Liver (tissue), 9 donors: ENCODE results near the gene SOX6. TPM values are rescaled to one million over a fixed set of nuclear protein-coding genes. Genes with fewer than 3 reads are reported as not detected.

Experiments
- DNase-seq: peaks from one replicate; pipeline ENCODE4 v3.0.0-alpha.2; 2017; ENCODE audit warnings: low spot score
- H3K27ac ChIP-seq, 2 donors: one replicate each; pipeline ENCODE4 v1.7.0; 2013; ENCODE audit warnings: inconsistent platforms in 2 of 2, low read length in 2 of 2, control low read depth in 1 of 2, low read depth in 1 of 2, mild to moderate bottlenecking in 1 of 2
- H3K27me3 ChIP-seq, 4 donors: one replicate each; pipeline versions ENCODE4 v1.6.1 to v1.7.0; 2013; ENCODE audit warnings: low read length in 3 of 4, inconsistent platforms in 1 of 4, mild to moderate bottlenecking in 1 of 4, moderate library complexity in 1 of 4; ENCODE audit not compliant: control insufficient read depth in 4 of 4, insufficient read depth in 4 of 4
- H3K36me3 ChIP-seq, 4 donors: one replicate each; pipeline versions ENCODE4 v1.6.1 to v1.7.0; 2013; ENCODE audit warnings: low read length in 3 of 4, mild to moderate bottlenecking in 3 of 4, low read depth in 1 of 4, moderate library complexity in 1 of 4; ENCODE audit not compliant: control insufficient read depth in 4 of 4, insufficient read depth in 3 of 4
- H3K4me1 ChIP-seq, 4 donors: one replicate each; pipeline versions ENCODE4 v1.6.1 to v1.7.0; 2013; ENCODE audit warnings: low read length in 3 of 4, mild to moderate bottlenecking in 3 of 4, moderate library complexity in 1 of 4; ENCODE audit not compliant: control insufficient read depth in 4 of 4, insufficient read depth in 4 of 4
- H3K4me3 ChIP-seq, 3 donors: one replicate each; pipeline versions ENCODE4 v1.6.1 to v1.7.0; 2013; ENCODE audit warnings: low read length in 3 of 3, control low read depth in 1 of 3, low read depth in 1 of 3, mild to moderate bottlenecking in 1 of 3
- H3K9ac ChIP-seq, 2 donors: one replicate each; pipeline ENCODE4 v1.7.0; 2013; ENCODE audit warnings: low read length in 2 of 2, mild to moderate bottlenecking in 2 of 2, moderate library complexity in 2 of 2, control low read depth in 1 of 2, low read depth in 1 of 2
- H3K9me3 ChIP-seq, 4 donors: one replicate each; pipeline versions ENCODE4 v1.6.1 to v1.7.0; 2013; ENCODE audit warnings: low read length in 3 of 4; ENCODE audit not compliant: control insufficient read depth in 4 of 4
- ATF3 ChIP-seq: IDR thresholded peaks from 2 replicates; pipeline ENCODE4 v1.6.1; 2016; ENCODE audit warnings: antibody characterized with exemption
- EGR1 ChIP-seq, 2 donors: IDR thresholded peaks; 2 replicates each; pipeline ENCODE4 v1.6.1; 2016 to 2018; ENCODE audit warnings: antibody characterized with exemption in 2 of 2, low read depth in 2 of 2
- FOXA2 ChIP-seq: IDR thresholded peaks from 2 replicates; pipeline ENCODE4 v1.6.1; 2016; ENCODE audit warnings: antibody characterized with exemption
- HNF4A ChIP-seq, 2 donors: conservative IDR thresholded peaks; 2 replicates each; pipeline ENCODE4 v1.6.1; 2016; ENCODE audit warnings: antibody characterized with exemption in 2 of 2, mild to moderate bottlenecking in 2 of 2
- HNF4G ChIP-seq: IDR thresholded peaks from 2 replicates; pipeline ENCODE4 v1.6.1; 2016; ENCODE audit warnings: antibody characterized with exemption
- JUND ChIP-seq, 2 donors: IDR thresholded peaks; 2 replicates each; pipeline ENCODE4 v1.6.1; 2016; ENCODE audit warnings: antibody characterized with exemption in 2 of 2
- MAX ChIP-seq: IDR thresholded peaks from 2 replicates; pipeline ENCODE4 v1.6.1; 2016; ENCODE audit warnings: antibody characterized with exemption
- NR2F2 ChIP-seq: IDR thresholded peaks from 2 replicates; pipeline ENCODE4 v1.6.1; 2016; ENCODE audit warnings: antibody characterized with exemption
- RAD21 ChIP-seq, 2 donors: IDR thresholded peaks; 2 replicates each; pipeline ENCODE4 v1.6.1; 2016; ENCODE audit warnings: antibody characterized with exemption in 2 of 2, mild to moderate bottlenecking in 2 of 2
- REST ChIP-seq: IDR thresholded peaks from 2 replicates; pipeline ENCODE4 v1.6.1; 2016; ENCODE audit warnings: antibody characterized with exemption, mild to moderate bottlenecking
- RXRA ChIP-seq, 2 donors: IDR thresholded peaks; 2 replicates each; pipeline ENCODE4 v1.6.1; 2017 to 2018; ENCODE audit warnings: antibody characterized with exemption in 2 of 2, mild to moderate bottlenecking in 1 of 2
- SP1 ChIP-seq: IDR thresholded peaks from 2 replicates; pipeline ENCODE4 v1.6.1; 2018; ENCODE audit warnings: antibody characterized with exemption, mild to moderate bottlenecking
- TAF1 ChIP-seq: conservative IDR thresholded peaks from 2 replicates; pipeline ENCODE4 v1.6.1; 2016; ENCODE audit warnings: antibody characterized with exemption, mild to moderate bottlenecking
- YY1 ChIP-seq: IDR thresholded peaks from 2 replicates; pipeline ENCODE4 v1.6.1; 2016; ENCODE audit warnings: antibody characterized with exemption, mild to moderate bottlenecking
- ZBTB33 ChIP-seq: IDR thresholded peaks from 2 replicates; pipeline ENCODE4 v1.6.1; 2016; ENCODE audit warnings: antibody characterized with exemption
- WGBS: extraction: QIAGEN DNeasy Blood & Tissue Kit; methylation state at CpG from one replicate; pipeline ENCODE4 v1.1.7; 2013; 5-methylcytosine and 5-hydroxymethylcytosine counted together
- polyA plus RNA-seq, 2 donors: library from polyadenylated mRNA; stranded (reverse) in 1 of 2; unstranded in 1 of 2; fragments of 200-250 nt in 1 of 2; fragments of >200 nt in 1 of 2; fragmentation: Nextera tagmentation in 1 of 2; extraction: Ambion mirVana in 1 of 2; gene quantifications; one replicate each; pipeline versions ENCODE4 v1.2.1 to v1.2.3, GENCODE V29; 2013 to 2015
- total RNA-seq, 2 donors: library from RNA; depleted of rRNA; stranded (reverse); fragments of >200 nt; gene quantifications; one replicate each; pipeline ENCODE4 v1.2.3, GENCODE V29; 2014
- TF ChIP-seq, protein P1 (sequence below): fragments of 150-350 bp; IDR thresholded peaks from 2 replicates; pipeline ENCODE4 v1.5.1; 2017; ENCODE audit warnings: improper control_type of control experiment, low read depth, low read length; ENCODE audit not compliant: missing input control
- donor health status: healthy.
- donor health status: healthy.
- donor health status: healthy.
- donor health status: healthy.
- donor health status: healthy.

Gene SOX6
- total and polyA plus RNA-seq, 4 donors: 2.4 to 111 (median 14.8) TPM

- Histone ChIP-seq H3K9ac (no peak overlapping the region), H3K27ac (peak overlapping the region in 1 of 2 donors; percentile 41), H3K4me1 (peaks cover 0 to 3% (median 0%) of the 10 kb centered on the region in 4 donors), H3K9me3 (no peaks in the 10 kb centered on the region), H3K4me3 (no peak overlapping the region), H3K27me3 (no peaks in the 10 kb centered on the region), H3K36me3 (peaks cover 0 to 2% (median 0%) of the 10 kb centered on the region in 4 donors)
- TF ChIP-seq HNF4A (conservative IDR thresholded peaks at IDR 0.05) (no peak), NR2F2 (peak; percentile 6), JUND (IDR thresholded peaks at IDR 0.05) (peak in 1 of 2 donors; percentile 41), FOXA2 (no peak), YY1 (peak; percentile 31), REST (peak; percentile 71), SP1 (peak; percentile 11)
- WGBS: 42% methylated on average over 4 of the region's 4 CpGs
- no peak for DNase-seq
Observed at GRCh38 chr11:16001899-16002426, 354.4 kb downstream of the SOX6 start.

DNA sequence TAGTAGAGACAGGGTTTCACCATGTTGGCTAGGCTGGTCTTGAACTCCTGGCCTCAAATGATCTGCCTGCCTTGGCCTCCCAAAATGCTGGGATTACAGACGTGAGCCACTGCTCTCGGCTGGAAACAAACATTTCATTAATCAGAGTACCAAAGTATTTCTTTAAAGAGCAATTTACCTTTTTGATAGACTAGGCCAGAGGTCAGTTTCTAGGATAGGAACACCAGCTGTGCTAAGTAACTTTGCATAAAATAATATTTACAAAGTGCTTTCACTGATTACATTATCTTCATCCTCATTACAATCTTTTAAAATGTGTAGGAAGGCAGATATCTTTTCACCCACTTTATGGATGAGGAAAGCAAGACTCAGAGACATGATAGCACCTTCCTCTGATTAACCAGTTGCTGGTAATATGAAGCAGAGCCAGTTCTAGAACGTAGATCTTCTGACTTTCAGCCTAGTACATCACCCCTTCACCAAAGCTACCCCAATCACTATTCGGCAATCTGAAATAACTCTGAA lies 355.2 kb downstream of the SOX6 start:
- Histone ChIP-seq H3K4me3 (no peak overlapping the region), H3K9ac (no peak overlapping the region), H3K4me1 (peaks cover 0 to 3% (median 0%) of the 10 kb centered on the region in 4 donors), H3K9me3 (no peaks in the 10 kb centered on the region), H3K27me3 (no peaks in the 10 kb centered on the region), H3K36me3 (no peaks in the 10 kb centered on the region), H3K27ac (peak overlapping the region; percentile 19 to 41)
- TF ChIP-seq RXRA (IDR thresholded peaks at IDR 0.05) (peak in 1 of 2 donors; percentile 32), HNF4A (conservative IDR thresholded peaks at IDR 0.05) (peak in 1 of 2 donors; percentile 16), EGR1 (IDR thresholded peaks at IDR 0.05; ENCODE audit: low read depth in 2 of 2) (no peak), MAX (no peak), SP1 (peak; percentile 28)
- DNase-seq: no peak
- WGBS: 63% methylated on average over 4 of the region's 4 CpGs

DNA sequence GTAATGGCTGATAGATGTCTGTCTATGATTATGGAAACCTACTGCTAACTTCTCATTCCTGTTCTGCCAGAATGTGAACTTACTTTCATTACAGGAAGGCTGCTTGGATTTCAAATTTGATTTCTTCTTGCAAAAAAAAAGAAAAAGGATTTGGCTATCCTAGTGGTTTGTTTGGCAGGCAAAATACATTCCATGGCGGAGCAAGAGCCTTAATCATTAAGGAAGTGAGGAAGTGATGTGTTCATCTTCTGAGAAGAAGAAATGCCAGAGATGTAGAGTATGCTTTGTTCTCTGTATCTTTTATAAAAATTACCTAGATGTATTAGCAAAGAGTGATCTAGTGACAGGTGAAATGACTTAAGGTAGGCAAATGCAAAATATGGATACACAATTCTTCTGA lies 356.3 kb downstream of the SOX6 start:
- WGBS: 89% methylated on average over 1 of the region's 1 CpG
- H3K27me3 ChIP-seq: no peaks in the 10 kb centered on the region
- no peak for TF ChIP-seq ZBTB33
- TF ChIP-seq MAX: no peak
- TF ChIP-seq TAF1: no peak
- no peak for TF ChIP-seq SP1
- TF ChIP-seq NR2F2: no peak
- no peak for TF ChIP-seq YY1
- no peak for TF ChIP-seq ATF3
- TF ChIP-seq RAD21 (IDR thresholded peaks at IDR 0.05): no peak
- TF ChIP-seq, protein P1, sequence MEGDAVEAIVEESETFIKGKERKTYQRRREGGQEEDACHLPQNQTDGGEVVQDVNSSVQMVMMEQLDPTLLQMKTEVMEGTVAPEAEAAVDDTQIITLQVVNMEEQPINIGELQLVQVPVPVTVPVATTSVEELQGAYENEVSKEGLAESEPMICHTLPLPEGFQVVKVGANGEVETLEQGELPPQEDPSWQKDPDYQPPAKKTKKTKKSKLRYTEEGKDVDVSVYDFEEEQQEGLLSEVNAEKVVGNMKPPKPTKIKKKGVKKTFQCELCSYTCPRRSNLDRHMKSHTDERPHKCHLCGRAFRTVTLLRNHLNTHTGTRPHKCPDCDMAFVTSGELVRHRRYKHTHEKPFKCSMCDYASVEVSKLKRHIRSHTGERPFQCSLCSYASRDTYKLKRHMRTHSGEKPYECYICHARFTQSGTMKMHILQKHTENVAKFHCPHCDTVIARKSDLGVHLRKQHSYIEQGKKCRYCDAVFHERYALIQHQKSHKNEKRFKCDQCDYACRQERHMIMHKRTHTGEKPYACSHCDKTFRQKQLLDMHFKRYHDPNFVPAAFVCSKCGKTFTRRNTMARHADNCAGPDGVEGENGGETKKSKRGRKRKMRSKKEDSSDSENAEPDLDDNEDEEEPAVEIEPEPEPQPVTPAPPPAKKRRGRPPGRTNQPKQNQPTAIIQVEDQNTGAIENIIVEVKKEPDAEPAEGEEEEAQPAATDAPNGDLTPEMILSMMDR: no peak
- TF ChIP-seq FOXA2: no peak
- TF ChIP-seq HNF4G: no peak

More for the DNA sequence above, 356.3 kb downstream of the SOX6 start:
- DNase-seq: no peak
- H3K4me1 ChIP-seq: peaks cover 0 to 3% (median 0%) of the 10 kb centered on the region in 4 donors
- no peak overlapping the region for H3K9ac ChIP-seq
- H3K4me3 ChIP-seq: no peak overlapping the region
- H3K27ac ChIP-seq: no peak overlapping the region
- H3K36me3 ChIP-seq: no peaks in the 10 kb centered on the region
- no peaks in the 10 kb centered on the region for H3K9me3 ChIP-seq
